Stimulated activated CD4-positive, alpha-beta T cell treated with anti-CD3 and anti-CD28 coated beads, TNF-alpha, amount 100 ng/mL, for 1 hour (primary cell): ENCODE data around the gene PRKG1.

Experiments used
- DNase-seq, 3 donors: peaks; one replicate each; pipeline ENCODE4 v3.0.0-alpha.2; 2020; ENCODE audit warnings: low read depth in 3 of 3, low spot score in 1 of 3

Gene PRKG1

GRCh38 chr10:51852297-51852696, 778.0 kb downstream of the PRKG1 start:
- DNase-seq = no peak

GRCh38 chr10:51857305-51857704, 783.0 kb downstream of the PRKG1 start:
- no peak for DNase-seq

- no peak for DNase-seq
Observed at GRCh38 chr10:51860257-51860656, 786.0 kb downstream of the PRKG1 start.

- no peak for DNase-seq
Observed at GRCh38 chr10:51861051-51861450, 786.8 kb downstream of the PRKG1 start.

GRCh38 chr10:51861731-51862130, 787.4 kb downstream of the PRKG1 start:
- DNase-seq = no peak

- no peak for DNase-seq
Observed at GRCh38 chr10:51862149-51862548, 787.9 kb downstream of the PRKG1 start.

- no peak for DNase-seq
Observed at GRCh38 chr10:51867956-51868355, 793.7 kb downstream of the PRKG1 start.

- no peak for DNase-seq
Observed at GRCh38 chr10:51874131-51874530, 799.8 kb downstream of the PRKG1 start.

- no peak for DNase-seq
Observed at GRCh38 chr10:51875610-51876009, 801.3 kb downstream of the PRKG1 start.

GRCh38 chr10:51876503-51876902, 802.2 kb downstream of the PRKG1 start:
- DNase-seq = no peak

- no peak for DNase-seq
Observed at GRCh38 chr10:51876979-51877378, 802.7 kb downstream of the PRKG1 start.

- no peak for DNase-seq
Observed at GRCh38 chr10:51877636-51878035, 803.3 kb downstream of the PRKG1 start.

GRCh38 chr10:51878695-51879094, 804.4 kb downstream of the PRKG1 start:
- DNase-seq = no peak

- DNase-seq = no peak
Observed at GRCh38 chr10:51879238-51879637, 805.0 kb downstream of the PRKG1 start.

- no peak for DNase-seq
Observed at GRCh38 chr10:51881213-51881612, 806.9 kb downstream of the PRKG1 start.

- no peak for DNase-seq
Observed at GRCh38 chr10:51886438-51887068, 812.3 kb downstream of the PRKG1 start.

GRCh38 chr10:51888263-51888662, 814.0 kb downstream of the PRKG1 start:
- DNase-seq = no peak

GRCh38 chr10:51892313-51892712, 818.0 kb downstream of the PRKG1 start:
- no peak for DNase-seq

- no peak for DNase-seq
Observed at GRCh38 chr10:51892965-51893658, 818.8 kb downstream of the PRKG1 start.

GRCh38 chr10:51894771-51895578, 820.7 kb downstream of the PRKG1 start:
- DNase-seq = no peak

GRCh38 chr10:51896849-51897248, 822.6 kb downstream of the PRKG1 start:
- DNase-seq = no peak

GRCh38 chr10:51897560-51897959, 823.3 kb downstream of the PRKG1 start:
- no peak for DNase-seq
